ENCODE results near the gene INAFM2. TPM values are rescaled to one million over a fixed set of nuclear protein-coding genes. Genes with fewer than 3 reads are reported as not detected.
A peak's percentile ranks its signal among the peaks of the same experiment; 100 is the strongest.

The INAFM2 gene
- total RNA-seq, 1 donor from 2014 or later, result 19.2 TPM

- peak overlapping the region; percentile 40 for H3K27ac Mint-ChIP-seq
- no peaks in the 10 kb centered on the region for H3K9me3 Mint-ChIP-seq
- no peaks in the 10 kb centered on the region for H3K36me3 Mint-ChIP-seq
- H3K27me3 Mint-ChIP-seq (ENCODE audit: low read depth), result no peaks in the 10 kb centered on the region
- H3K4me3 Mint-ChIP-seq, result no peak overlapping the region
- TF ChIP-seq CTCF (IDR thresholded peaks at IDR 0.05; ENCODE audit: unreplicated experiment), result no peak
- H3K4me1 Mint-ChIP-seq, result peaks cover 66% of the 10 kb centered on the region
- no peak for DNase-seq (ENCODE audit: low spot score in 2 of 2, unreplicated experiment in 2 of 2)
Measured at GRCh38 chr15:40335938-40336743, 12.6 kb downstream of the INAFM2 start.

GRCh38 chr15:40336744-40337122, 13.2 kb downstream of the INAFM2 start:
- Mint-ChIP-seq H3K4me1 (peaks cover 70% of the 10 kb centered on the region), H3K27ac (no peak overlapping the region), H3K27me3 (ENCODE audit: low read depth) (no peaks in the 10 kb centered on the region), H3K9me3 (no peaks in the 10 kb centered on the region), H3K36me3 (no peaks in the 10 kb centered on the region), H3K4me3 (no peak overlapping the region)
- no peak for TF ChIP-seq CTCF (IDR thresholded peaks at IDR 0.05; ENCODE audit: unreplicated experiment)
- no peak for DNase-seq (ENCODE audit: low spot score in 2 of 2, unreplicated experiment in 2 of 2)

GRCh38 chr15:40337597-40337996, 14.1 kb downstream of the INAFM2 start:
- no peaks in the 10 kb centered on the region for H3K36me3 Mint-ChIP-seq
- no peak overlapping the region for H3K27ac Mint-ChIP-seq
- no peak for TF ChIP-seq CTCF (IDR thresholded peaks at IDR 0.05; ENCODE audit: unreplicated experiment)
- DNase-seq (ENCODE audit: low spot score in 2 of 2, unreplicated experiment in 2 of 2), result no peak
- no peaks in the 10 kb centered on the region for H3K27me3 Mint-ChIP-seq (ENCODE audit: low read depth)
- H3K4me3 Mint-ChIP-seq, result no peak overlapping the region
- H3K4me1 Mint-ChIP-seq, result peaks cover 73% of the 10 kb centered on the region
- H3K9me3 Mint-ChIP-seq, result no peaks in the 10 kb centered on the region

GRCh38 chr15:40338041-40338657, 14.7 kb downstream of the INAFM2 start:
- peak overlapping the region; percentile 15 for H3K4me3 Mint-ChIP-seq
- no peaks in the 10 kb centered on the region for H3K9me3 Mint-ChIP-seq
- peaks cover 78% of the 10 kb centered on the region for H3K4me1 Mint-ChIP-seq
- peak overlapping the region; percentile 87 for H3K27ac Mint-ChIP-seq
- no peaks in the 10 kb centered on the region for H3K36me3 Mint-ChIP-seq
- peak; percentile 69 for TF ChIP-seq CTCF (IDR thresholded peaks at IDR 0.05; ENCODE audit: unreplicated experiment)
- peak in 1 of 2 experiments; percentile 67 for DNase-seq (ENCODE audit: low spot score in 2 of 2, unreplicated experiment in 2 of 2)
- no peaks in the 10 kb centered on the region for H3K27me3 Mint-ChIP-seq (ENCODE audit: low read depth)

GRCh38 chr15:40338921-40339620, 15.6 kb downstream of the INAFM2 start:
- DNase-seq (ENCODE audit: low spot score in 2 of 2, unreplicated experiment in 2 of 2), result no peak
- no peaks in the 10 kb centered on the region for H3K9me3 Mint-ChIP-seq
- H3K4me3 Mint-ChIP-seq, result no peak overlapping the region
- no peak for TF ChIP-seq CTCF (IDR thresholded peaks at IDR 0.05; ENCODE audit: unreplicated experiment)
- H3K36me3 Mint-ChIP-seq, result no peaks in the 10 kb centered on the region
- H3K27me3 Mint-ChIP-seq (ENCODE audit: low read depth), result no peaks in the 10 kb centered on the region
- peak overlapping the region; percentile 97 for H3K27ac Mint-ChIP-seq
- H3K4me1 Mint-ChIP-seq, result peaks cover 78% of the 10 kb centered on the region
